Measurements from ENCODE around the gene TMEM272.

DNA sequence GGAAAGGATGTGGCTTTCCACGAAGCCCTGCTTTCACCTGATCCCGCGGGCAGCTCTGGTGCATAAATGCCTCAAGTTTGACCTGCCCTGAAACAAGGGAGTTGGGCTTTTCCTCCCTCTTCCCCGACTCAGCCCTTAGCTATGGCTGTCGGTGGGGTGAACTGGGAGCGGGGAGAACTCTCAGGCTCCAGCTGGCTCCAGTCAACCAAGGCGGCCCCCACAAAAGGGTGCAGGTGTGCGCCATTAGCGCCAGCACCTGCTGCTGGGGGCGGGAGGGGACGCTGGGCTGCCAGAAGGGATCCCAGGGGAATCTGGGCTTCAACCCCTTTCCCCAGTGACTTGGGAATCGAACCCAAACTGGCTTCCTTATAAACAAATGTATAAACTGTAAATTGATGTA is 33.9 kb downstream of the TMEM272 start:
- TF ChIP-seq EP300 (IDR thresholded peaks at IDR 0.05) = no peak
- TF ChIP-seq, protein P1, sequence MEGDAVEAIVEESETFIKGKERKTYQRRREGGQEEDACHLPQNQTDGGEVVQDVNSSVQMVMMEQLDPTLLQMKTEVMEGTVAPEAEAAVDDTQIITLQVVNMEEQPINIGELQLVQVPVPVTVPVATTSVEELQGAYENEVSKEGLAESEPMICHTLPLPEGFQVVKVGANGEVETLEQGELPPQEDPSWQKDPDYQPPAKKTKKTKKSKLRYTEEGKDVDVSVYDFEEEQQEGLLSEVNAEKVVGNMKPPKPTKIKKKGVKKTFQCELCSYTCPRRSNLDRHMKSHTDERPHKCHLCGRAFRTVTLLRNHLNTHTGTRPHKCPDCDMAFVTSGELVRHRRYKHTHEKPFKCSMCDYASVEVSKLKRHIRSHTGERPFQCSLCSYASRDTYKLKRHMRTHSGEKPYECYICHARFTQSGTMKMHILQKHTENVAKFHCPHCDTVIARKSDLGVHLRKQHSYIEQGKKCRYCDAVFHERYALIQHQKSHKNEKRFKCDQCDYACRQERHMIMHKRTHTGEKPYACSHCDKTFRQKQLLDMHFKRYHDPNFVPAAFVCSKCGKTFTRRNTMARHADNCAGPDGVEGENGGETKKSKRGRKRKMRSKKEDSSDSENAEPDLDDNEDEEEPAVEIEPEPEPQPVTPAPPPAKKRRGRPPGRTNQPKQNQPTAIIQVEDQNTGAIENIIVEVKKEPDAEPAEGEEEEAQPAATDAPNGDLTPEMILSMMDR (IDR thresholded peaks at IDR 0.05) = no peak
